T-helper 2 cell (primary cell): ENCODE measurements around the gene PIK3AP1.
"Not testable (repeated sequence)": the region's sequence is repeated elsewhere in the genome, so short reads cannot be mapped to it uniquely, and the experiment has no call there.

Experiments
- DNase-seq, 5 experiments: peaks; one replicate each; pipeline versions ENCODE4 v3.0.0 to v3.0.0-alpha.2; 2012 to 2022
- total RNA-seq, 2 donors: gene quantifications; one replicate each; lab custom pipeline; 2026; lab: John Stamatoyannopoulos, UW

Gene PIK3AP1
- total RNA-seq: 2.2 to 4.0 reads per million in 2 donors

- peak; percentile 1 to 63 (median 15) for DNase-seq
These were observed at the start of gene PIK3AP1 for GRCh38 chr10:96720422-96721206. Gene PIK3AP1 (minus strand): TSS chr10:96720514. CDS start chr10:96720394, 120 bp downstream.

GRCh38 chr10:96768136-96768535, 47.8 kb upstream of the PIK3AP1 start:
- no peak for DNase-seq

- DNase-seq: no peak
These were observed 47.3 kb upstream of the PIK3AP1 start for GRCh38 chr10:96767611-96768010.

GRCh38 chr10:96765406-96766240, 45.3 kb upstream of the PIK3AP1 start:
- peak; percentile 40 to 69 (median 62) for DNase-seq

GRCh38 chr10:96764425-96765060, 44.2 kb upstream of the PIK3AP1 start:
- DNase-seq: no peak

GRCh38 chr10:96758423-96758822, 38.1 kb upstream of the PIK3AP1 start:
- peak in 1 of 5 experiments; percentile 8 for DNase-seq

GRCh38 chr10:96756111-96756903, 36.0 kb upstream of the PIK3AP1 start:
- no peak for DNase-seq

GRCh38 chr10:96753956-96754355, 33.6 kb upstream of the PIK3AP1 start:
- DNase-seq: no peak

GRCh38 chr10:96752375-96752774, 32.1 kb upstream of the PIK3AP1 start:
- DNase-seq: no peak

GRCh38 chr10:96750316-96750715, 30.0 kb upstream of the PIK3AP1 start:
- DNase-seq: not testable (repeated sequence)

- peak in 1 of 5 experiments; percentile 67 for DNase-seq
These were observed 27.6 kb upstream of the PIK3AP1 start for GRCh38 chr10:96747734-96748550.

GRCh38 chr10:96746503-96746902, 26.2 kb upstream of the PIK3AP1 start:
- DNase-seq: no peak

- DNase-seq: no peak
These were observed 25.6 kb upstream of the PIK3AP1 start for GRCh38 chr10:96745950-96746349.

GRCh38 chr10:96743988-96744585, 23.8 kb upstream of the PIK3AP1 start:
- DNase-seq: peak in 1 of 5 experiments; percentile 31

GRCh38 chr10:96741557-96741956, 21.2 kb upstream of the PIK3AP1 start:
- not testable (repeated sequence) for DNase-seq

GRCh38 chr10:96740579-96741281, 20.4 kb upstream of the PIK3AP1 start:
- DNase-seq: no peak

GRCh38 chr10:96740141-96740540, 19.8 kb upstream of the PIK3AP1 start:
- no peak for DNase-seq

GRCh38 chr10:96737307-96737902, 17.1 kb upstream of the PIK3AP1 start:
- not testable (repeated sequence) for DNase-seq

- DNase-seq: peak in 1 of 5 experiments; percentile 57
These were observed 4.3 kb upstream of the PIK3AP1 start for GRCh38 chr10:96724621-96725020.

GRCh38 chr10:96721207-96721572, 876 bp upstream of the PIK3AP1 start:
- no peak for DNase-seq
